22Rv1 (cell line): ENCODE results near the gene ZNF776.
A peak's percentile ranks its signal among the peaks of the same experiment; 100 is the strongest.

Source experiments
- H3K27ac ChIP-seq: fragments of 450-650 bp; 2 replicates; pipeline ENCODE4 v1.5.1; 2017
- CTCF ChIP-seq: fragments of 450-650 bp; IDR thresholded peaks from 2 replicates; pipeline ENCODE4 v1.5.1; 2017; ENCODE audit warnings: mild to moderate bottlenecking
- ZFX ChIP-seq: fragments of 450-650 bp; IDR thresholded peaks from 2 replicates; pipeline ENCODE4 v1.6.1; 2017; ENCODE audit warnings: antibody characterized with exemption, borderline replicate concordance

Gene ZNF776

GRCh38 chr19:57803265-57803593, 56.6 kb downstream of the ZNF776 start:
- H3K27ac ChIP-seq, result peak overlapping the region; percentile 86
- no peak for TF ChIP-seq ZFX
- TF ChIP-seq CTCF, result no peak

GRCh38 chr19:57803594-57804325, 57.1 kb downstream of the ZNF776 start:
- H3K27ac ChIP-seq, result peak overlapping the region; percentile 86
- no peak for TF ChIP-seq CTCF
- no peak for TF ChIP-seq ZFX

- TF ChIP-seq CTCF (no peak), ZFX (no peak)
- 0 out of 2 replicates have a peak overlapping the region, but pooled peaks have one; percentile 17 for H3K27ac ChIP-seq
Observed at GRCh38 chr19:57807541-57807940, 60.9 kb downstream of the ZNF776 start.
